GM21360 (cell line): ENCODE measurements around the gene ATG13.

Experiments
- ATAC-seq: cut with Tn5 transposase; IDR thresholded peaks from one replicate; pipeline ENCODE4 v1.9.1; 2021; ENCODE audit warnings: mild to moderate bottlenecking, moderate library complexity; ENCODE audit not compliant: unreplicated experiment

Gene ATG13

GRCh38 chr11:46722566-46723358 is 105.4 kb downstream of the ATG13 start:
- no peak for ATAC-seq

- ATAC-seq, result no peak
These were observed 106.0 kb downstream of the ATG13 start for GRCh38 chr11:46723359-46723680.

GRCh38 chr11:46724088-46724487 is 106.7 kb downstream of the ATG13 start:
- no peak for ATAC-seq
